Activated CD8-positive, alpha-beta memory T cell treated with anti-CD3 and anti-CD28 coated beads for 1 hour (primary cell): ENCODE measurements around the gene SLC25A22.
A peak's percentile ranks its signal among the peaks of the same experiment; 100 is the strongest.

ENCODE experiments used
- DNase-seq, 2 donors: peaks; one replicate each; pipeline ENCODE4 v3.0.0-alpha.2; 2020; ENCODE audit warnings: low read depth in 1 of 2; ENCODE audit errors: extremely low read depth in 1 of 2

Gene SLC25A22

DNA sequence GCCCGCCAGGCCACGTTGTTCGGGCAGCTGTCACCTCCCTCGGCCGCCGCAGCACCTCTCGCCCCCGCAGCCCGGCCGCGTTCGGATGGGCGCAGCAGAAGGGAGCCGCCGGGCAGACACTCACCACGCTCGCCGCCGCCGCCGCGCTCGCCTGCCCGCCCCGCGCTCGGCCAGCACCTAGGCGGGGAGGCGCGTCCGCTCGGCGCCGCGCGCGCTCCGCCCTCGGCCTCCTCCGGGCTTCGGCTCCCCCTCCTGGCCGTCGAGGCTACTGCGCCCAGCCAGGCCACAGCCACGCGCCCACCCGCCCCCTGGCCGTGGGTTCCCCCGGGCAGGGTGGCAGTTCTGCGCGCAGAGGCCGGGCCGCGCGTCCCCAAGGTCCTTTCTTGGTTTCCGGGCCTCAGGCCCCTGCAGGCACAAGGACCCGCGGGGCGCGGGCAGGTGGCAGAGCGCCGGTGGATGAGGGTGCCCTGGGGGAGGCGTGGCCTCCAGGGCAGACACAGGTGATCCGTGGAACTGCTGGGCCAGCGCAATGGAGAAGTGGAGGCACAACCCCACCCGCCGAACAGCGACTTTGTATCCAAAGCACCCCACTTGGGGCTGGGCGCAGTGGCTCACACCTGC lies at the start of gene SLC25A22:
TSS of gene SLC25A22 (minus strand) at position 189 of the 621 bp plus-strand sequence. CDS start 3,275 bp downstream, outside the sequence.
- peak; percentile 51 to 79 for DNase-seq

DNA sequence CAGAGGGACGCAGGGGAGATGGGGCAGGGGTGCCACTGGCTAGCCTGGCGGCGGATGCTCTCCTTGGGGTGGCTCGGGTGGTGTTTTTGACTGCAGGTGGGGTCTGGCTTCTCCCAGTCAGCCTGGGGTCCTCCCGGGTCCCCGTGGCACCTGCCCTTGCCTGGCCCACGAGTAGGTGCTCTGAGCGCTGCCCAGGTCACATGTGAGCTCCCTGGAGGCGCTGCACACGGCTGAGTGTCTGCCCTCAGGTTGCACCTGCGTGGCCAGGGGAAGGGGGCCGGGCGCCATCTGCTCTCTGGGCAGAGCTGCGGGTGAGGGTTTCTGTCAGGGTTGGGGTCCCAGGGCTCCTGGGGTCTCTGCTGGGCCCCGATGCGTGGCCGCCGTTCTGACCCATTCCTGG lies 49.8 kb upstream of the SLC25A22 start:
- no peak for DNase-seq

GRCh38 chr11:846496-847098 lies 48.5 kb upstream of the SLC25A22 start:
- DNase-seq = no peak

DNA sequence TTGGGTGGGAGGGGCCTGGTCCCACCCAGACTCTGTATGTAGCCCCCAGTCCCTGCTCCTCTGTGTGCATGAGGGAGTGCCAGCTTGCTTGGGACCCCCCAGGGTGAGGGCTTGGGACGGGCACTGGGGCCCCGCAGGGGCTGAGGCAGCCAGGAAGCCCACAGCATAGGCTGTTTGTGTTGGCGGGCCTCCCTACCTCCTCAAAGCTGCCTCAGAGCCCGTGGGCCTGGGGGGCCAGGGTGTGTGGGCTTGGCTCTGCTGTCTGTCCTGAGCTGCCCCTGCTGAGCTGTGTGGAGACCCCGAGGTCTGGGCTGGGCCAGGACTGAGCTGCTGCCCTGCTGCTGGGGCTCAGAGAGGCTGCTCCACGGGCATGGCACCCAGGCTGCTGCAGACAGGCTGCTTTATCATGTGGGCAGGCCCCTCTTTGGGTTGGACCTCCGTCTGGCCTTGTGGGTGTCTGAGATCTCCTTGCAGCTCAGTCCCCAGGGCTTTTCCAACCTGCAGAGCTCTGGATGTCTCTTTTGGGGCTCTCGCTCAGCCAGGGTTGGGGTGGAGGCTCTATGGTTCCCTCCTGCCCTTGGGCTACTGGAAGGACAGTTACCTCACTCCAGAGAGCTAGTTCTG lies 47.9 kb upstream of the SLC25A22 start:
- no peak for DNase-seq

- no peak for DNase-seq
Observed at GRCh38 chr11:844693-845644, 46.9 kb upstream of the SLC25A22 start.

DNA sequence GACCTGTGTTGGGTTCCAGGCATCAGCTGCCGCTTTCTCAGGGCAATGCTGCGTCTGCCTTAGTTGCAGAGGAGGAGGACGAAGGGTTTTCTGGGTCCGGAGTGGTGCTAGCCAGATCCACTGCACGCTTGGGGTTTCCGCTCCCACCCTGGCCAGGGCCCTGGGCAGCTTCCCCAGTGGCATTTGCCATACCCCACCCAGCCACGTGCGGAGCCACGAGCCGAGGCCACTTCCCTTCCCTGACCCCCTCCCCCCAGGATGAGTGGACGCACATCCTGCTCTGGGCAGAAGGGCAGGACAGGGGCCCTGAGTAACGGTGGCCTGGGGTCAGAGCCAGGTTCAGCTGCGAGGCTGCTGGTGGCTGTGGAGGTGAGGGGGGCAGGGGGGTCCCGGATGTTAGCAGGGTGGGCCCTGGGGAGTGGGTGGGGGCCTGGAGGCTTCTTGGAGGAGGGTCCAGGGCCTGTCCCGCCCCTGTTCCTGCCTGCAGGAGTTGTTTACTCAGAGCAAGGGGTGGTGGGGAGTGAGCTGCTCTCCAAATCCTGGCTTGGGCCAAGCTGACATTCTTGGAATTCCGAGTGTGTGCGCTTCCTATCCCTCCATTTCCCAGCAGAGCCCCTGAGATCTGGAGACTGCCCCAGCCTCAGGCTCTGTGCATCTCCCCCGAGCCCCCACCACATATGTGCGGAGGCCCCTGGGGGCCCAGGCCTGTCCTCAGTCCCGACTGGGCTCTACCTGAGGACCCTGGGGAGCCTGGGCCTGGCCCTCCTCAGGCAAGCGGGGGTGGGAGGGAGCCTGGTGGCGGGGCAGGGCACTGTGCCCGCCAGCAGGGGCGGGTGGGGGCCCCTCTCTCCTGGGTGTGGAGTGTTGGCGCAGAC lies 46.0 kb upstream of the SLC25A22 start:
- DNase-seq = no peak

- no peak for DNase-seq
Observed at GRCh38 chr11:843086-843734, 45.1 kb upstream of the SLC25A22 start.

GRCh38 chr11:842370-843002 lies 44.4 kb upstream of the SLC25A22 start, which contains the start of the genes POLR2L and TSPAN4:
Gene POLR2L, minus strand, starts transcription at chr11:842529. Its CDS starts 21 bp downstream, at chr11:842508.
Gene TSPAN4, plus strand, starts transcription at chr11:842852. Its CDS starts 7,453 bp downstream, at chr11:850305.
- DNase-seq = peak; percentile 61 to 84

- no peak for DNase-seq
Observed at GRCh38 chr11:841981-842369, 43.9 kb upstream of the SLC25A22 start.

- no peak for DNase-seq
Observed at GRCh38 chr11:839875-840617, 42.0 kb upstream of the SLC25A22 start.

GRCh38 chr11:839280-839623 lies 41.2 kb upstream of the SLC25A22 start:
- no peak for DNase-seq

DNA sequence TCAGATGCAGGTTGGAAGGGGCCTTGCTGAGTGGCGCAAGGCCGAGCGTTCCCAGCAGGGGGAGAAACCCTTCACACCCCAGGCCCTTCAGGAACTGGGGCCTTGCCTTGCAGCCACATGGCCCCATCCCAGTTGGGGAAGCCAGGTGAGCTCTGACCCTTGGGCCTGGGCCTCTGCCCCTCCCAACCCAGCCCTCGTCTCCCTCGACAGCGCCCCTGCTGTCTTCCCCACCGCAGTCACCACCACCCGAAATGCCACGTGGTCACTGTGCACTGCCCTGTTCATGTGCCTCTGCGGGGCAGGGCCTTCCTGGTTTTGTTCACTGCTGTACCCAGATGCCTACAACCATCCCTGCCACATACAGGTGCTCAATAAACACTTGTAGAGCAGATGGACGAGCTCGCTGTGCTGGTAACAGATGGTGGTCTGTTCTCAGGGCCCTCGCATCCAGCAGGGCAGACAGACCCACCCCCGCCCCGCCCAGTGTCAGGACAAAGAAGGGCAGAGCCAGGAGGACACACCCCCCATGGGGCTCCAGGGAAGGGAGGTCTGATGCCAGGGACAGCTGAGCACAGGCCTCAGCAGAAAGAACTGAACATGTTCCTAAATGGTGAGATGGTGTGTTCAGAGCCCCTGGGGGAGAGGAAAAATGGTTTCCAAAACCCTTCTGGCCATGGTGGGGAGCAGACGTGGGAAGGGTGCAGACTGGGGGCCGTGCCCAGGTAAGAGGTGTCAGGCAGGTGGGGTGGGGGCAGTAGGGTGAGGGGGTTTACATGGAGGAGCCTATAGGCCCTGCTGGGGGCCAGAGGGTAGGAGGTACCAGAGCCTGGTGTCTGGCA lies 40.6 kb upstream of the SLC25A22 start:
- no peak for DNase-seq

GRCh38 chr11:837990-838307 lies 39.9 kb upstream of the SLC25A22 start:
- DNase-seq = no peak

DNA sequence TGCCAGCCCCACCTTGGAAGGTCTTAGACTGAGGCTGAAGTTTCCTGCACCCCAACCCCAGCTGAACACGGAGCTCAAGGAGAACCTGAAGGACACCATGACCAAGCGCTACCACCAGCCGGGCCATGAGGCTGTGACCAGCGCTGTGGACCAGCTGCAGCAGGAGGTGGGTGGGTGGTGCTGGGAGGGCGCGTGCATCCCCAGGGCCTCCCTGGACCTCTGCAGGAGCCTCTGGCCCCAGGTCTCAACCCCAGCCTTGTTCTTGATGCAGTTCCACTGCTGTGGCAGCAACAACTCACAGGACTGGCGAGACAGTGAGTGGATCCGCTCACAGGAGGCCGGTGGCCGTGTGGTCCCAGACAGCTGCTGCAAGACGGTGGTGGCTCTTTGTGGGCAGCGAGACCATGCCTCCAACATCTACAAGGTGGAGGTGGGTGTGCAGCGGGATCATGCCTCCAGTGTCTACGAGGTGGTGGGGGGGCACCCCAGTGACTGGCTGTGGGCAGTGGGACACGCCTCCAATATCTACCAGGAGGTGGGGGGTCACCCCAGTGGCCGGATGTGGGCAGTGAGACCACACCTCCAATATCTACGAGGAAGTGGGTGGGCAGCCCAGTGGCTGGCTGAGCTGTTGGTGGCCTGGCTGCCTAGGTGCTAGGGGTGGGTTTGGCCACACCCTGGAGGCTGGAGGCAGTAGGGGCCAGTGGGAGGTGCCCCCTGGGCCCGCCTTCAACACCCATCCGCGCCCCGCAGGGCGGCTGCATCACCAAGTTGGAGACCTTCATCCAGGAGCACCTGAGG lies 39.3 kb upstream of the SLC25A22 start:
- DNase-seq = no peak

GRCh38 chr11:836700-837099 lies 38.6 kb upstream of the SLC25A22 start:
- DNase-seq = no peak

GRCh38 chr11:836274-836673 lies 38.2 kb upstream of the SLC25A22 start:
- DNase-seq = no peak
